Activated CD4-positive, alpha-beta T cell treated with anti-CD3 and anti-CD28 coated beads, Interleukin-2, Interleukin-4, amounts not matched to agents 100 ng/mL and 50 ng/mL, durations not matched to agents 16 hours and 8 hours (primary cell): ENCODE measurements around the gene ALPG.
A peak's percentile ranks its signal among the peaks of the same experiment; 100 is the strongest.
"Not testable (repeated sequence)": the region's sequence is repeated elsewhere in the genome, so short reads cannot be mapped to it uniquely, and the experiment has no call there.

Experiments
- DNase-seq: peaks from one replicate; pipeline ENCODE4 v3.0.0-alpha.2; 2020; ENCODE audit warnings: low spot score

The ALPG gene

DNA sequence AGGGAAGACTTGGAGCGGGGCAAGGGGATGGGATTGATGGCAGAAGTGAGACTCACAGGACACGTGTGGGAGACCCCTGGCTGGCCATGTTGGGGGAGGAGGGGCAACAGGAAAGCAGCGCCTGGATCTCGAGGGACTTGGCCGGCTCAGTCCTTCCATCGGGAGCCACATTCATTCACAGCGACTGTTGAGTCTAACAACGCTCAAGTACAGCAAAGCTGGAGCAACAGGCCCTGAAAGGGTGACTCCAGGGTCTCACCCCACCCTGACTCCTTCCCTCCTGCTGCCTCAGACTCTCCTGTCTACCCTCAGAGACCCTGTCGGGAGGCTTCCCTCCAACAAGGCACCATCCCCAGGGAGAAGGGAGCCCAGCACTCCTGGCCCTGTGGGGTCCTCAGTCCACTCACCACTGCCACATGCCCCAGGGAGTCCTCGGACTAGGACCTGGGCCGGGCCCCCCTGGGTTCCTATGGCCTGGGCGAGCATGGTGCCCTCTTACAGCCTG, 34.6 kb downstream of the ALPG start:
- no peak for DNase-seq

DNA sequence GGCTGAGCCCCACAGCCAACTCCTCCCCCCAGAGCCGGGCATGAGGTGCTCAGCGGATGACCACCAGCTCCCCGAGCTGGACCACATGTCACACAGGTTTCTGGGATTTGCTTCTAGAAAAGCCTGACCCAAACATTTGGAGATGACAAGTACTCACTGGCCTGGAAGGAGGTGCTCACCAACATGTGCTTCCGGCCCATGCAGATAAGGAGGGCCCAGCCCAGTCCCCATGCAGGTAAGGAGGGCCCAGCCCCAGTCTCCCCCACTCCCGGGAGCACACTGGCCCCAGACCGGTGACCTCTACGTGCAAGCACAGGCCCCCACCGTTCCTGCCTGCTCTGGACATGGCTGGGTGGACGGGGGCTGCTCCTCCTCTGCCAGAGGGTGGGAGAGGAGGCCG, 35.3 kb downstream of the ALPG start:
- DNase-seq, result not testable (repeated sequence)

DNA sequence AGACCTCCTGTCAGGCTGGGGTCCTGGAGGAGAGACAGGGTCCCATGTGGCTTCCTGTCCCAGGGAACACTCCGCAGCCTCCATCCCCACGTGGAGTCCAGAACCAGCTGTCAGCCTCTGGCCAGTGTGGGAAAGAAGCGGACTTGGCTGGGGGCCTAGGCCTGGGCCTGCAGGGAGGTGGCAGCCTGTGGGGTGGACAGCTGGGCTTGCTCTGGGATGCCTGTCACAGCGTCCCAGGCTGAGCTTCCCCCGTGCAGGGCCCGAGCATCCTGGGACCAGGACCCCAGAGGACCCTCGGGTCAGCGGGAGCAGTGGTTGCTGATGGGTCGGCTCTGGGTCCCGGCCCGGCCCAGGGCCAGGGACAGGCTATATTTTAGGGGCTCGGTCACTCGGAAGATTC, 35.8 kb downstream of the ALPG start:
- not testable (repeated sequence) for DNase-seq

DNA sequence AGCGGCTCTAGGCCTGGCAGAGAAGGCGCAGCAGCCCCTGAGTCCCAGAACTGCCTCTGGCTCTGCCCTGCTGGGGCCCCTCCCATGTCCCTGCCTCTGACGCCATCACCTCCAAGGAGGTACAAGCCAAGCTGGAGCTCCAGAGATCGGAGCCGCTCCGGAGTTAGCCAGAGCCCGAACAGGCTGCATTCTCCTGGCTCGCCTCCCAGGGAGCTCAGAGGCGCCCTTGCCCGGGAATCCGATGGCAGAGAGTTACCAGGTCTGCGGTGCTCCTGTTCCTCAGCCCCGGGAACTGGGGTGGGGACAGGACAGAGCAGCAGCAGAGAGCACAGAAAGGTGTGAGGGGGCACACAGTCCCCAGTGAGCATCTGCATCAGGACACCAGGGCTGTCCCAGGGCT, 36.4 kb downstream of the ALPG start:
- DNase-seq, result not testable (repeated sequence)

DNA sequence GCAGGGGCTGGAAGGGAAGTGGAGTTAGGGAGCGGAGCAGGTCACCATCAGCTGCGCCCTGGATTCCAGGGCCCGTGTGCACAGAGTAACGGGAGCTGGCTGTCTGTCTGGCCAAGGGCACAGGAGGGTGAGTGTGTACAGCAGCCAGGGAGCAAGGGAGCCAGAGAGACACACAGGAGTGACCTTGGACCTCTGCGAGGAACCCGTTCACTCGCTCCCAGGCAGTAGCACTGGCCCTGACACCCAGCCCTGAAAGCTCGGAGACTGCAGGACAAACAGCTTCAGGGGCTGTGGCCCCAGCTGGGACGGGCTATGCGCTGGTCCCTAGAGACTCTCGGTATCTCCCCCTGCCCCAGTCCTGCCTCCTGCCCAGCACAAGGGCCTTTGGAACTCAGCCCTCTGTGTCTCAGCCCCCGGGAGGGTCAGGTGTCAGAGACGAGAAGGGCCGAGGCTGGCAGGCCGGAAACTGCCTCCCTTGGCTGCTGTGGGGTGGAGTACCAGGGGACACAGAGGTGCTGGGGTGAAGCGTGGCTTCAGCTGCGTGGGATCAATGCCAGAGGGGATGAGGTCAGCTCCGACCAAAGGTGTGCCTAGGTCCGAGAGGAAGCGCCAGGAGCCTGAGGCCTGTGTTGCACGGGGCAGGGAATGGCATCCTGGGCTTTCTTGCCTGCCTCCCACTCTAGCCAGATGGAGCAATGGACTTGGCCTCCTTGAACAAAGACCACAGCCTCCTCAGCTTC, 37.2 kb downstream of the ALPG start:
- not testable (repeated sequence) for DNase-seq

DNA sequence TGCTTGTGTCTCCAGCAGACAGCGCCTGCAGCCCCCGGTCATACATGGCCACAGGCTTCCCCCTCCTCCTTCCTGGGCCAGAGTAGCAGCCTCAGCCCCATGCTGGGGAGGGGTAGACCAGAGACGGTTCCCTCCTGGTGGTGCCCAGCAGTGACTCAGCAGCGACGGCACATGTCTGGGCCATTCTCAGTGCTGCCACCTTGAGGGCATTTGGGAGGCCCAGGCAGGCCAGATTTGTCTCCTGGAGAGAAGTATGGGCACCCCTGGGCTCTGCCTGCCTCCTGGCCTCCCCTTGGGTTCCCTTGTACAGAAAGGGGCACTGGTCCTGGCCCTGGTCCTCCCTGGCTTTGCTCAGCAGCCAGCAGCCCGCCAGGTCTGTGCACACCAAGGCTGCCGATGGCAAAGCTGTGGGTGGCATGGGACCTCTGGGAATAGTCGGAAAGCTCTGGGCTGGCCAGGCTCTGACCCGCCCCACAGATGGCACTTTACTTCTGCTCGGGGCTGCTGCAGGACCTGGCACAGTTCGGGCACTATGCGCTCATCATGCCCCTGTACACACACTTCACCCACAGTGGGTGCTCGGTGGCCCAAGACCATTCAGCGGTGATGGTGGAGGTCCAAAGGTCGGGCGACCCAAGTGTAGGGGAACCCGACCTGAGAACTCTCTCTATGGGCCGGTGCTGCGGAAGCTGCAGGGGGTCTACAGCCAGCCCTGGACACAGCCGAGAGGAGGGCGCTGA, 37.9 kb downstream of the ALPG start:
- DNase-seq, result peak; percentile 87

DNA sequence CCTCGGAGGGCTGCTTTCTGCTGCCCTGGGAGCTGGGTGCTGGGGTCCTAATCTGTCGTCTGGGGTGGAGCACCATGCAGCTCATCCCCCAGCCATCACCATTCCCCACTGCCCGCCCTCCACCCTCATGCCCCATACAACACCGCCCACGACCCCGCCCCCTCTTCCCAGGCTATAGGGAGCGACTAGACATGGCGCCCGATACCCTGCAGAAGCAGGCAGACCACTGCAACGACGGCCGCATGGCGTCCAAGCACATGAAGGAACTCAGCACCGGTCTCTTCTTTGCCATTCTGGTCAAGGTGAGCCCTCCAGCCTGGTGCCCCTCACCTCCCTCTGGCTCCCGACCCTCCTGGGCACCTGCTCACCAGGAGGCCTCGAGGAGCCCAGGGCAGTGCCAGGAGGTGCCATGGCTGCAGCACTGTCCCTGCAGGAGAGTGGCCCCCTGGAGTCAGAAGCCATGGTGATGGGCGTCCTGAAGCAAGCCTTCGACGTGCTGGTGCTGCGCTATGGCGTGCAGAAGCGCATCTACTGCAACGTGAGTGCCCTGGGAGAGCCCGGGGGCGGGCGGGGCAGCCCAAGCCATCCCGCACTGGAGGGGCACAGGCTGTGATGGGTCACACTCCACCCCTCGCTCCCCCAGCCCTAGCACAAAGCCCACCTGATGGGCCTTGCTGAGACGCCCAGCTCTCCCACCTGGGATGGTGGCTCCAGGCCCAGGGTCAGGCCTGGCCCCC, 38.7 kb downstream of the ALPG start:
- DNase-seq, result not testable (repeated sequence)

DNA sequence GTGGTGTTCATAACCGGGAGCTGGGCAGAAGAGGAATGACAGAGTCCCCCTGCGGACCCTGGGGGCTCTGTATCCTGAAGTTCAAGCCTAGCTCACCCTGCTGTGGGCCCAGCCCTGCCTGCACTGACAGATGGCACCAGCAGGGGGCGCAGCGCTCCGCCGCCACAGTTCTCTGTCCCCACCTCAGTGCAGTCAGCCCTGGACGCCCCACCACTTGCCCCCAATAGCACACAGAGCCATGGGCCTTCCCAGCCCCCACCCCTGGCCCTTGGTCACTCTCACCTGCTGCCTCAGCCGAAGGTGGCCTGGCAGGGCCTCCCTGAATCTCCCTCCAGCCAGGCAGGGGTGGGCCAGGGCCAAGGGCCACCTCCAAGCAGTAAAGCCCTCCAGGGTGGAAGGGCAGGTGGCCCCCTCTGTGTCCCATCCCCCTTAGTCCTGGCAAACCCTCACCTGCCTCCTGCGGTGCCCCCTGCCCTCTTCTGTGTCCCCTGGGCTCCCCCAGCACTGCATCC, 39.7 kb downstream of the ALPG start:
- not testable (repeated sequence) for DNase-seq

DNA sequence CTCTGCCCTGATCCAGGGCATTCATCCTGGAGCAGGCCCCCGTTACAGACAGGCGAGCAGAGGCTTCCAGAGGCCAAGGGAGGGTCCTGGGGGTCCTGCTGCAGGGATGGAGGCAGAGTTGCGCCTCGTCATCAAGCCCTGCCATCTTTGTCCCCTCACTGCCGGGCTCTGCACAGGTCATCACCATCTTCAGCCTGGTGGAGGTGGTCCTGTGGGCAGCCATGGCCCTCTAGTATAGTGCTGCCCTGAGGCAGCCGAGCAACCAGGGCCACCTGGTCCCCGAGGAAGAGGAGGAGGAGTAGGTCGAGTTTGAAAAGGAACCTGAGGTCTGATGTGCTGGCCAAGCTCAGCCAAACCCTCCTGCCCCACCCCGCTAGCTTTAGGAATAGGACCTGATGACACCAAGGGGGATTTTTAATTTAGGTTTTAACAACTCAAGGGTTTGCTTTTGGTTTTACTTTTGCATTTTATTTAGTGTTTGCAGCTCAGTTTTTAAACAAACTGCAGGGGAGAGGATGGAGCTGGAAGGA, 40.5 kb downstream of the ALPG start:
- no peak for DNase-seq

DNA sequence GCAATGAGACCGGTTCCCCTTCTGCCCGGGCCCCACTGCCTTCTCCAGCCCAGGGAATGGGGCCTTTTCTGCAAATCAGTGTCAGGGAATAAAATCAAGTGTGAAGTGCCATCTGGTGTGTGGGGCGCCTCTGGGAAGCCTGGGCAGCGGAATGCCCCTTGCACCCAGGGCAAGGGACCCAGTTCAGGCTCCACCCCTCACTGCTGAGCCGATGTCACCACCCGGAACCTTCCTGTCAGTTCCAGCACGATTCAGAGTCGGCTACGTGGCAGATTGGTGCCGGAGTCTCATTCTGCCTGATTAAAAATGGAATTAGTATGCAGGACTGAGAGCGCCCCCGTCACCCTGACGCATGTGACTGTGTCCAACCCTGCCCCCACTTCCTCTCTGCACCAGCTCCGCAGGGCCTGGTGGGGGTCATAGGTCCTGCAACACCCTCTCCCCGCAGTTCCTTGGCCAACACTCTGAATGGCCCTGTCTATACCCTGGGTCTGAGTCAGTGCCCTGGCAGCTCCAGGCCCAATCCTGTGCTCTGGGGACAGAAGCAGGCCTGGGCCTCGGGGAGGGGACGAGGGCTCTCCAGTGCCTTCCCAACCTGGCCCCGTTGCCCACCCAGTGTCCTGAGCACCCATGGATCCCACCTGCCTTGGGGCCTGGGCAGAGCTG, 41.1 kb downstream of the ALPG start:
- no peak for DNase-seq

DNA sequence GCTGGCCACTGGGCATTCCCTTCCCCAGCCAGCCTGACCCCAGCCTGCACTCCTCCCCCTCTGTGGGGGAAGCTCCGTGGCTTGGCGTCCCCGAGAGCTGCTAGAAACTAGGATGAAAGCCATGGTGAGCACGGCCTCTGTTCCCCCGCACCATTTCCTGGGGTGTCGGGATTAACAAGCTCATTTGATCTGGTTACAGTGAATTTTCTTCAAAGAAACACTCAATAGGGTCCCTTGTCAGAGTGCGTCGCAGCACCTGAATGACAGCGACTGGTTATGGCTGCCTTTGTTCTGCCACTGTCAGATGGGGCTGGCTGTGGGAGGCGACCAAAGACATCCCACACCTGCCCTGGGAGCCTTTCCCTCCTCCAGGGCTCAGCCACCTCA, 41.7 kb downstream of the ALPG start:
- DNase-seq, result no peak

DNA sequence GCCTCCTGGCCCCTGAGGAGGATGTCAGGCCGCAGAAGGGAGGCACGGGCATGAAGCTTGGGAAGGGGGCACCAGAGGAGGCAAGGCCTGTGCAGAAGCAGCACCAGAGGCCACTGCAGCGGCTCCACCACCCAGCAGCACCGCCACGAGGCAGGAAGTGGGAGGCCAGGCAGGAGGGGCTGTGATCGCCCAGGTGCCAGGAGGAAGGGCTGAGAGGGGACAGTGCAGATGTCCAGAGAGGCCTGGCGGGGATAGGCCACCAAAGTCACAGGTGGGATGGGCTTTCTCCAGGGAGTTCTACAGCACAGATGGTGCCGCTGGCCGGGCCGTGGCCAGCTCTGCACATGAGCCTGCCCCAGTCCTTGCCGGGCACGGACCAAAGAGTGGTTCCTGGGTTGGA, 43.3 kb downstream of the ALPG start:
- no peak for DNase-seq

DNA sequence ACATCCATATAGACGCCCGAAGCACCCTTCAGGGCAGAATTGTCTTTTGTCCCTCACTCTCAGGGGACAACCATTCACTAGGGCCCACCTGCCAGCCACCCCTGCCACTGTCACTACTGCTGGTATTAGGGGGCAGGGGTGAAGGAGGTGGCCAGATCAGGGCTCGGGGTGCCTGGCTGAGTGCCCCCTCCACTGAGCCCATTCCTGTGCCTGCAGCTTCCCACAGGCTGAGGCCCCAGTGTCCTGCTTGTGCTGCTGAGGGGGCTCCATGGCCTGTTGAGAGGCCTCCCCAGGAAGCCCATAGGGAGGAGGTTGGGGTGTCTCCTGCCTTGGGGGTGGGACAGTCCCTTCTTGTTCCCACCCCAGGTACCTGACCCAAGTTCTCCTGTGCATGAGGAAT, 45.0 kb downstream of the ALPG start:
- DNase-seq, result not testable (repeated sequence)

DNA sequence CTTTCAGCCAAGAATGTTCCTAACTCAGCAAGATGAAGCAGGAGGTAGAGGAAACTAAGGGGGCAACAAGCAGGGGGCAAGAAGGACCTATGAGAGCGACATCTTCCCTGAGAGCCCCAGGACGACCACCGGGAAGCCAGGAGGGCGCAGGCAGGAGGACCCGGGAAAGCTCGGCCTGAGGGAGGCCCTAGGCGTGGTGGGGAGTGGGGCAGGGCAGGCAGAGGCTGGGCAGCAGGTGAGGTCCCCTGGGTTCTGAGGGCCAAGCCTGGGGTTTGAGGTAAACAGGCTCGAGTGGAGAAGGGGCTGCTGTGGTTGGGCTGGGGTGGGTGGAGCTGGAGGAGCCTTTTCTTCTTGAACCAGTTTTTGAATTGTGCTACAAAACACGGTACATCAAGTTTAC, 48.0 kb downstream of the ALPG start:
- no peak for DNase-seq

DNA sequence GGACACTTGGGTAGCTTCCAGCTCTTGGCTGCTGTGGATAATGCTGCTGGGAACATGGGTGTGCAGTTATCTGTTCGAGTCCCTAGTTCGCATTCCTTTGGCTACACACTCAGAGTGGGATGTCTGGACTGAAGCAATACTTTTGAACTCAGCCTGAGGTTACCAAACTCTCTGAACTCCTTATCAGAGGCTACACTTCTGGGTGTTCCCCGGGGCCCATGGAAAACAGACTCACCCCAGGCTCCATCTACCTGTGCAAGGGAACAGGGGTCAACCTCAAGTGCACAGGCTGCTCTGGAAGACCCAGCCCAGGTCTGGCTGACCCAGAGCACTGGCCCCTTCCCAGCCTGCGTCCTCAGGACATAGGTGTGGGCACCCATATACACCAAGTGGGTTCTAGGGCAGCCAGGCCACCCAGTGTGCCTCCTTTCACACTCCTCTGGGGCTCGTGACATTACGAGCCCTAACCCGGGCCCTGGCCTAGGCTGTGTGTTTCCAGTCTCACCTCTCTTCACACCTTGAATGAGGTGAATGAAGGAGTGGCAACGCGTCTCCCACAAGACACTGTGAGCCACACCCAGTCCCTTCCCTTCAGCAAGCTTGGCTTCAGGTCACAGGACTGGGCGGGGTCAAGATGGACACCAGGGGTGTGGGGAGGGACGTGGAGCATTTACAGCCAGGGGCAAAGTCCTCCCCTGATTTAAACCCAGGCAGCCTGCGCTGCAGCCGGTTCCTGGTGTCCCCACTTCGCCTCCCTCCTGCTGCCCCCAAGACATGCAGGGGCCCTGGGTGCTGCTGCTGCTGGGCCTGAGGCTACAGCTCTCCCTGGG, 49.0 kb downstream of the ALPG start, which contains the start of gene ALPI:
Gene ALPI (plus strand): TSS at position 728 of the 830 bp plus-strand sequence. CDS start 47 bp downstream, at position 775.
- DNase-seq, result no peak

DNA sequence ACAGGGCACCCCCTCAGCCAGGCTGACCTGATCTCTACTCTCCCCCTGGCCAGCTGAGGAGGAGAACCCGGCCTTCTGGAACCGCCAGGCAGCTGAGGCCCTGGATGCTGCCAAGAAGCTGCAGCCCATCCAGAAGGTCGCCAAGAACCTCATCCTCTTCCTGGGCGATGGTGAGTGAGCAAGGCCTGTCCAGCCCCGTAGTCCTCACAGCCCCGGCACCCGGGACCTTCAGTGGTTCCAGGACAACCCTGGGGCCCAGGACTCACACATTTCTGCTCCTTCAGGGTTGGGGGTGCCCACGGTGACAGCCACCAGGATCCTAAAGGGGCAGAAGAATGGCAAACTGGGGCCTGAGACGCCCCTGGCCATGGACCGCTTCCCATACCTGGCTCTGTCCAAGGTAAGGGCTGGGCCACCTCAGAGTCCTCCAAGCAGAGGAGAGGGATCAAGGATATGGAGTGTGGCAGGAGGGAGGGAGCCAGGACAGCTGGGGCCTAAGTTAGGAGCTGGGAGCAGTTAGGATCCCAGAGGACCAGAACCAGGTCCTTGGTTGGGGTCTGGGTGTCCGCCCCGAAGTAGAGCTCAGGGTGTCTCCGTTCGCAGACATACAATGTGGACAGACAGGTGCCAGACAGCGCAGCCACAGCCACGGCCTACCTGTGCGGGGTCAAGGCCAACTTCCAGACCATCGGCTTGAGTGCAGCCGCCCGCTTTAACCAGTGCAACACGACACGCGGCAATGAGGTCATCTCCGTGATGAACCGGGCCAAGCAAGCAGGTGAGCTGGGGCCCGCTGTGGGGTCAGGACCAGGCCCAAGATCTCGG, 49.9 kb downstream of the ALPG start:
- no peak for DNase-seq

DNA sequence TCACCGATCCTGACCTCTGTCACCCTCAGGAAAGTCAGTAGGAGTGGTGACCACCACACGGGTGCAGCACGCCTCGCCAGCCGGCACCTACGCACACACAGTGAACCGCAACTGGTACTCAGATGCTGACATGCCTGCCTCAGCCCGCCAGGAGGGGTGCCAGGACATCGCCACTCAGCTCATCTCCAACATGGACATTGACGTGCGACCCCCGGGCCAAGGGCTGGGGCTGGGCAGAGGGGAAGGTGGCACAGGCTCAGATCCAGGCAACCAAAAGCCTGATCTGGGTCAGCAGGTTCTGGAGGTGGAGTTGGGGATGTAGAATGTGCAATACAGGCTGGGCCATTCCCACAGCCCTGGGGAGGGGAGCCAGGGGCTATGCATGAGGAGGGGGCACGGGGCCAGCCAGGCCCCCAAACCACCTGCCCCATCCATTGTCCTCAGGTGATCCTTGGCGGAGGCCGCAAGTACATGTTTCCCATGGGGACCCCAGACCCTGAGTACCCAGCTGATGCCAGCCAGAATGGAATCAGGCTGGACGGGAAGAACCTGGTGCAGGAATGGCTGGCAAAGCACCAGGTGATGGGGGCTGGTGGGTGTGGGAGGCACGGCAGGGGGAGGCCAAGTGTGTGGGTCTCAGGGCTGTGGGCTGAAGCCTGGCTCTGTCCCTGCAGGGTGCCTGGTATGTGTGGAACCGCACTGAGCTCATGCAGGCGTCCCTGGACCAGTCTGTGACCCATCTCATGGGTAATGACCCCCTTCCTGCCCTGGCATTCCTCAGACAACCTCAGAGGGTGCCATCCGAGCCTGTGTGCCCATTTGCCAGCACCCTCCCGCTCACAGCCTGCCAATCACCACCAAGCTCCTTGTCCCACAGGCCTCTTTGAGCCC, 50.7 kb downstream of the ALPG start:
- no peak for DNase-seq

DNA sequence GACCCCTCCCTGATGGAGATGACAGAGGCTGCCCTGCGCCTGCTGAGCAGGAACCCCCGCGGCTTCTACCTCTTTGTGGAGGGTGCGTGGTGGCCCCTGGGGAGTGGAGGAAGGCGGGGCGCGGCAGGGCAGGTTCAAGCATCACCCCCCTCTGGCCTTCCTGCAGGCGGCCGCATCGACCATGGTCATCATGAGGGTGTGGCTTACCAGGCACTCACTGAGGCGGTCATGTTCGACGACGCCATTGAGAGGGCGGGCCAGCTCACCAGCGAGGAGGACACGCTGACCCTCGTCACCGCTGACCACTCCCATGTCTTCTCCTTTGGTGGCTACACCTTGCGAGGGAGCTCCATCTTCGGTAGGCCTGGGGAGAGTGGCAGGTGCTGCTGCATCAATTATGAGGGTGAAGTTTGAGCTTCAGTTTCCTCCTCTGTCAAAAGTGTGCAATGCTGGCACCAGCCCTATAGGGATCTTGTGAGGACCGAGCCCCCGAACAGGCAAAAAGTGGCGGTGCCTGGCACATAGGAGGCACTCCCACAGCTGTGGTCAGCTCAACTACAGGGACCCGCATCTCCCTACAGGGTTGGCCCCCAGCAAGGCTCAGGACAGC, 51.5 kb downstream of the ALPG start:
- DNase-seq, result no peak
